HepG2 (cell line): ENCODE results near the gene UBE2H. TPM values are rescaled to one million over a fixed set of nuclear protein-coding genes. Genes with fewer than 3 reads are reported as not detected.
A peak's percentile ranks its signal among the peaks of the same experiment; 100 is the strongest.

ENCODE experiments used
- BCL3 ChIP-seq: sonication (generic); formaldehyde crosslinking; IDR thresholded peaks from 2 replicates; pipeline ENCODE4 v1.5.1; 2020; ENCODE audit warnings: mild to moderate bottlenecking, missing genetic modification reagents, moderate library complexity
- CERS6 ChIP-seq: sonication (generic); formaldehyde crosslinking; IDR thresholded peaks from 2 replicates; pipeline ENCODE4 v1.5.0; 2020; ENCODE audit warnings: missing genetic modification reagents
- CHD4 ChIP-seq: fragments of 200-600 bp; sonication (generic); IDR thresholded peaks from 2 replicates; pipeline ENCODE4 v1.7.0; 2017; ENCODE audit warnings: mild to moderate bottlenecking, low read length, borderline replicate concordance
- DMAP1 ChIP-seq: IDR thresholded peaks from 2 replicates; pipeline ENCODE4 v1.6.1; 2016
- ELF4 ChIP-seq: sonication (generic); formaldehyde crosslinking; IDR thresholded peaks from 2 replicates; pipeline ENCODE4 v1.5.0; 2020; ENCODE audit warnings: missing genetic modification reagents, mild to moderate bottlenecking, moderate library complexity, borderline replicate concordance
- HOXD1 ChIP-seq: sonication (generic); formaldehyde crosslinking; IDR thresholded peaks from 2 replicates; pipeline ENCODE4 v1.5.0; 2020; ENCODE audit warnings: missing genetic modification reagents
- JUN ChIP-seq: sonication (generic); formaldehyde crosslinking; IDR thresholded peaks from 2 replicates; pipeline ENCODE4 v1.4.0; 2020; ENCODE audit warnings: mild to moderate bottlenecking, missing genetic modification reagents
- KMT2B ChIP-seq: IDR thresholded peaks from 2 replicates; pipeline ENCODE4 v1.6.1; 2016; ENCODE audit warnings: missing genetic modification reagents, missing compliant biosample characterization
- MEIS1 ChIP-seq: sonication (generic); formaldehyde crosslinking; IDR thresholded peaks from 2 replicates; pipeline ENCODE4 v1.9.0; 2021; ENCODE audit warnings: mild to moderate bottlenecking, missing genetic modification reagents, moderate library complexity, borderline replicate concordance
- PLRG1 ChIP-seq: fragments of 450-650 bp; conservative IDR thresholded peaks from 2 replicates; pipeline ENCODE4 v1.6.1; 2016
- SIX4 ChIP-seq: sonication (generic); formaldehyde crosslinking; IDR thresholded peaks from 2 replicates; pipeline ENCODE4 v1.4.0; 2020; ENCODE audit warnings: missing genetic modification reagents
- SMAD3 ChIP-seq: sonication (generic); formaldehyde crosslinking; IDR thresholded peaks from 2 replicates; pipeline ENCODE4 v1.4.0; 2020; ENCODE audit warnings: missing genetic modification reagents
- SMARCC2 ChIP-seq: fragments of 450-650 bp; IDR thresholded peaks from 2 replicates; pipeline ENCODE4 v1.6.1; 2017; ENCODE audit warnings: antibody characterized with exemption, mild to moderate bottlenecking
- TCF12 ChIP-seq, 2 experiments: fragments of 450-650 bp in 1 of 2; sonication (generic) in 1 of 2; formaldehyde crosslinking in 1 of 2; IDR thresholded peaks; 2 replicates each; pipeline versions ENCODE4 v1.6.1 to v1.8.0; 2017 to 2022; ENCODE audit warnings: antibody characterized with exemption in 1 of 2, mild to moderate bottlenecking in 1 of 2, missing genetic modification reagents in 1 of 2, moderate library complexity in 1 of 2
- ZBTB38 ChIP-seq: sonication (generic); formaldehyde crosslinking; IDR thresholded peaks from 2 replicates; pipeline ENCODE4 v1.5.1; 2020; ENCODE audit warnings: mild to moderate bottlenecking, missing genetic modification reagents
- ZFP36L1 ChIP-seq: sonication (generic); formaldehyde crosslinking; IDR thresholded peaks from 2 replicates; pipeline ENCODE4 v1.8.0; 2022; ENCODE audit warnings: mild to moderate bottlenecking, missing genetic modification reagents, moderate library complexity
- ZIK1 ChIP-seq: sonication (generic); formaldehyde crosslinking; IDR thresholded peaks from 2 replicates; pipeline ENCODE4 v1.5.0; 2020; ENCODE audit warnings: mild to moderate bottlenecking, low read depth, missing genetic modification reagents, borderline replicate concordance
- ZNF24 ChIP-seq: fragments of 450-650 bp; IDR thresholded peaks from 2 replicates; pipeline ENCODE4 v1.6.1; 2017; ENCODE audit warnings: antibody characterized with exemption, mild to moderate bottlenecking
- ZNF264 ChIP-seq: sonication (generic); formaldehyde crosslinking; IDR thresholded peaks from 2 replicates; pipeline ENCODE4 v1.4.0; 2020; ENCODE audit warnings: missing genetic modification reagents
- ZNF891 ChIP-seq: sonication (generic); formaldehyde crosslinking; IDR thresholded peaks from 2 replicates; pipeline ENCODE4 v1.5.0; 2020; ENCODE audit warnings: mild to moderate bottlenecking, missing genetic modification reagents
- polyA plus RNA-seq, 8 experiments: library from polyadenylated mRNA; depleted of rRNA in 3 of 8; stranded (reverse) in 7 of 8; unstranded in 1 of 8; fragments of >200 nt; fragmentation: Illumina TruSeq in 4 of 8; extraction: Trizol in 4 of 8; gene quantifications; 2 replicates each; pipeline versions ENCODE4 v1.2.1 to v1.2.3, GENCODE V29; 2011 to 2016; ENCODE audit warnings: low read depth in 4 of 8, missing spikeins in 1 of 8, mixed read lengths in 1 of 8; ENCODE audit not compliant: insufficient read depth in 1 of 8
- total RNA-seq, 5 experiments: library from RNA; depleted of rRNA; stranded (reverse); fragments of >200 nt; fragmentation: Illumina TruSeq; extraction: Trizol; gene quantifications; 2 replicates each; pipeline ENCODE4 v1.2.3, GENCODE V29; 2016; ENCODE audit warnings: low read depth in 1 of 5
- TF ChIP-seq, protein P1 (sequence below): sonication (generic); formaldehyde crosslinking; conservative IDR thresholded peaks from 2 replicates; pipeline ENCODE4 v1.5.0; 2020; ENCODE audit warnings: missing genetic modification reagents
- TF ChIP-seq, protein P2 (sequence below): sonication (generic); formaldehyde crosslinking; IDR thresholded peaks from 2 replicates; pipeline ENCODE4 v1.4.0; 2020; ENCODE audit warnings: missing genetic modification reagents, borderline replicate concordance

UBE2H gene
- total and polyA plus RNA-seq, 2 of the 13 experiments (the other 11 are each of a cell fraction or from before 2014, with no cell fraction given), result 15.5 to 40.1 TPM

- TF ChIP-seq CERS6, result no peak
- TF ChIP-seq BCL3 (CRISPR knock-in tag), result no peak
- 0 out of 2 replicates have a peak, but pooled peaks have one; percentile 64 for TF ChIP-seq ZIK1
- TF ChIP-seq SIX4 (CRISPR knock-in tag), result peak; percentile 99
- no peak; the same call in 1 of the 2 replicates for TF ChIP-seq MEIS1 (CRISPR knock-in tag)
- no peak for TF ChIP-seq SMARCC2
- TF ChIP-seq ZNF24, result no peak
- peak; percentile 27; the same call in 1 of the 2 replicates for TF ChIP-seq HOXD1 (CRISPR knock-in tag)
- TF ChIP-seq ZNF264, result no peak; the same call in 1 of the 2 replicates
- no peak for TF ChIP-seq ZBTB38
- TF ChIP-seq JUN (CRISPR knock-in tag), result 0 out of 2 replicates have a peak, but pooled peaks have one; percentile 32
- TF ChIP-seq DMAP1, result no peak; the same call in 1 of the 2 replicates
- TF ChIP-seq, protein P1, sequence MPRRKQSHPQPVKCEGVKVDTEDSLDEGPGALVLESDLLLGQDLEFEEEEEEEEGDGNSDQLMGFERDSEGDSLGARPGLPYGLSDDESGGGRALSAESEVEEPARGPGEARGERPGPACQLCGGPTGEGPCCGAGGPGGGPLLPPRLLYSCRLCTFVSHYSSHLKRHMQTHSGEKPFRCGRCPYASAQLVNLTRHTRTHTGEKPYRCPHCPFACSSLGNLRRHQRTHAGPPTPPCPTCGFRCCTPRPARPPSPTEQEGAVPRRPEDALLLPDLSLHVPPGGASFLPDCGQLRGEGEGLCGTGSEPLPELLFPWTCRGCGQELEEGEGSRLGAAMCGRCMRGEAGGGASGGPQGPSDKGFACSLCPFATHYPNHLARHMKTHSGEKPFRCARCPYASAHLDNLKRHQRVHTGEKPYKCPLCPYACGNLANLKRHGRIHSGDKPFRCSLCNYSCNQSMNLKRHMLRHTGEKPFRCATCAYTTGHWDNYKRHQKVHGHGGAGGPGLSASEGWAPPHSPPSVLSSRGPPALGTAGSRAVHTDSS (CRISPR knock-in tag), result no peak
- TF ChIP-seq CHD4, result no peak; the same call in 1 of the 2 replicates
- no peak for TF ChIP-seq ZFP36L1 (CRISPR knock-in tag)
- TF ChIP-seq TCF12 (IDR thresholded peaks at IDR 0.05), result no peak
- 0 out of 2 replicates have a peak, but pooled peaks have one; percentile 63 for TF ChIP-seq TCF12 (CRISPR knock-in tag; IDR thresholded peaks at IDR 0.05)
- peak; percentile 69; the same call in 1 of the 2 replicates for TF ChIP-seq ELF4
- TF ChIP-seq SMAD3 (CRISPR knock-in tag), result peak; percentile 62; the same call in 1 of the 2 replicates
- TF ChIP-seq PLRG1, result no peak
- TF ChIP-seq KMT2B (CRISPR knock-in tag), result peak; percentile 51; the same call in 1 of the 2 replicates
- no peak for TF ChIP-seq ZNF891 (CRISPR knock-in tag)
- TF ChIP-seq, protein P2, sequence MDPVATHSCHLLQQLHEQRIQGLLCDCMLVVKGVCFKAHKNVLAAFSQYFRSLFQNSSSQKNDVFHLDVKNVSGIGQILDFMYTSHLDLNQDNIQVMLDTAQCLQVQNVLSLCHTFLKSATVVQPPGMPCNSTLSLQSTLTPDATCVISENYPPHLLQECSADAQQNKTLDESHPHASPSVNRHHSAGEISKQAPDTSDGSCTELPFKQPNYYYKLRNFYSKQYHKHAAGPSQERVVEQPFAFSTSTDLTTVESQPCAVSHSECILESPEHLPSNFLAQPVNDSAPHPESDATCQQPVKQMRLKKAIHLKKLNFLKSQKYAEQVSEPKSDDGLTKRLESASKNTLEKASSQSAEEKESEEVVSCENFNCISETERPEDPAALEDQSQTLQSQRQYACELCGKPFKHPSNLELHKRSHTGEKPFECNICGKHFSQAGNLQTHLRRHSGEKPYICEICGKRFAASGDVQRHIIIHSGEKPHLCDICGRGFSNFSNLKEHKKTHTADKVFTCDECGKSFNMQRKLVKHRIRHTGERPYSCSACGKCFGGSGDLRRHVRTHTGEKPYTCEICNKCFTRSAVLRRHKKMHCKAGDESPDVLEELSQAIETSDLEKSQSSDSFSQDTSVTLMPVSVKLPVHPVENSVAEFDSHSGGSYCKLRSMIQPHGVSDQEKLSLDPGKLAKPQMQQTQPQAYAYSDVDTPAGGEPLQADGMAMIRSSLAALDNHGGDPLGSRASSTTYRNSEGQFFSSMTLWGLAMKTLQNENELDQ, result no peak
Measured at GRCh38 chr7:129948877-129949291, 3.9 kb downstream of the UBE2H start (continued).
